IMR-90 (cell line): ENCODE measurements around the gene DUOX2. TPM values are rescaled to one million over a fixed set of nuclear protein-coding genes. Genes with fewer than 3 reads are reported as not detected.

Experiments used
- ATAC-seq: fragments of 200-7000 bp; cut with Tn5 transposase; 2 replicates; pipeline ENCODE4 v1.9.1; 2020; ENCODE audit warnings: low read depth, mild to moderate bottlenecking, moderate library complexity
- BruUV-seq: library from RNA; stranded (reverse); fragments of 400-500 nt; replicated peaks from 2 replicates; lab custom pipeline; 2021; lab: Mats Ljungman, UMichigan
- CTCF ChIA-PET: fragments of 300-600 bp; formaldehyde crosslinking; extraction: SDS; loops from one replicate; lab custom pipeline; 2021; ENCODE audit warnings: antibody characterized with exemption; lab: Yijun Ruan, JAX
- POLR2A ChIA-PET: fragments of 300-600 bp; sonication (Branson Sonifier 250); formaldehyde crosslinking; loops from one replicate; lab custom pipeline; 2022; ENCODE audit warnings: antibody characterized with exemption; ENCODE audit not compliant: unreplicated experiment; lab: Charles Lee
- DNase-seq: peaks from one replicate; pipeline ENCODE4 v3.0.0; 2013
- H2AFZ ChIP-seq: replicated peaks from 2 replicates; pipeline ENCODE3; 2013; ENCODE audit warnings: low read length, mild to moderate bottlenecking; ENCODE audit not compliant: poor library complexity
- H2AK5ac ChIP-seq: 2 replicates; pipeline ENCODE4 v1.6.1; 2013; ENCODE audit warnings: low read depth, low read length, inconsistent platforms
- H2AK9ac ChIP-seq: replicated peaks from 2 replicates; pipeline ENCODE3; 2013; ENCODE audit warnings: mild to moderate bottlenecking, low read depth, low read length, moderate library complexity; ENCODE audit not compliant: poor library complexity
- H2BK120ac ChIP-seq: 2 replicates; pipeline ENCODE4 v1.6.1; 2013; ENCODE audit warnings: low read depth, low read length, inconsistent platforms
- H2BK15ac ChIP-seq: 3 replicates; pipeline ENCODE4 v1.6.1; 2013; ENCODE audit warnings: low read depth, low read length, inconsistent platforms
- H2BK20ac ChIP-seq: 2 replicates; pipeline ENCODE4 v1.6.1; 2013; ENCODE audit warnings: low read depth, mild to moderate bottlenecking, inconsistent platforms, low read length, moderate library complexity
- H2BK5ac ChIP-seq: 2 replicates; pipeline ENCODE4 v1.6.1; 2013; ENCODE audit warnings: mild to moderate bottlenecking, low read depth, low read length, inconsistent platforms; ENCODE audit not compliant: poor library complexity, severe bottlenecking
- H3K14ac ChIP-seq: replicated peaks from 2 replicates; pipeline ENCODE4 v1.6.1; 2013; ENCODE audit warnings: low read depth, low read length, inconsistent platforms
- H3K18ac ChIP-seq: 2 replicates; pipeline ENCODE4 v1.6.1; 2013; ENCODE audit warnings: low read depth, low read length, control low read depth
- H3K23ac ChIP-seq: 2 replicates; pipeline ENCODE4 v1.6.1; 2013; ENCODE audit warnings: low read depth, low read length, inconsistent platforms
- H3K27ac ChIP-seq: 2 replicates; pipeline ENCODE4 v1.5.1; 2013; ENCODE audit warnings: mild to moderate bottlenecking, control low read depth, low read length; ENCODE audit not compliant: insufficient read depth
- H3K27me3 ChIP-seq: 2 replicates; pipeline ENCODE4 v1.6.1; 2013; ENCODE audit warnings: low read length; ENCODE audit not compliant: control insufficient read depth, insufficient read depth
- H3K36me3 ChIP-seq: 2 replicates; pipeline ENCODE4 v1.6.1; 2013; ENCODE audit warnings: low read length, mixed read lengths; ENCODE audit not compliant: control insufficient read depth, insufficient read depth
- H3K4ac ChIP-seq: 2 replicates; pipeline ENCODE4 v1.6.1; 2013; ENCODE audit warnings: low read depth, low read length, inconsistent platforms
- H3K4me1 ChIP-seq: 2 replicates; pipeline ENCODE4 v1.6.1; 2013; ENCODE audit warnings: low read length, mixed read lengths; ENCODE audit not compliant: control insufficient read depth, insufficient read depth
- H3K4me2 ChIP-seq: 2 replicates; pipeline ENCODE4 v1.6.1; 2013; ENCODE audit warnings: low read depth, mild to moderate bottlenecking, control low read depth, low read length, moderate library complexity
- H3K4me3 ChIP-seq: 2 replicates; pipeline ENCODE4 v1.5.1; 2013; ENCODE audit warnings: low read depth, mild to moderate bottlenecking, control low read depth, low read length, moderate library complexity; ENCODE audit not compliant: insufficient read depth
- H3K56ac ChIP-seq: 2 replicates; pipeline ENCODE4 v1.6.1; 2013; ENCODE audit warnings: low read length, inconsistent platforms; ENCODE audit not compliant: insufficient read depth; ENCODE audit errors: extremely low read depth
- H3K79me1 ChIP-seq, 2 experiments: 2 replicates each; pipeline ENCODE4 v1.6.1; 2013; ENCODE audit warnings: low read length in 2 of 2, inconsistent platforms in 1 of 2, low read depth in 1 of 2
- H3K9ac ChIP-seq: 2 replicates; pipeline ENCODE4 v1.6.1; 2013; ENCODE audit warnings: low read depth, low read length, control low read depth
- H3K9me1 ChIP-seq: 2 replicates; pipeline ENCODE4 v1.6.1; 2013; ENCODE audit warnings: low read length, inconsistent platforms; ENCODE audit not compliant: insufficient read depth
- H3K9me3 ChIP-seq: 2 replicates; pipeline ENCODE4 v1.6.1; 2013; ENCODE audit warnings: low read length; ENCODE audit not compliant: control insufficient read depth, insufficient read depth
- H4K20me1 ChIP-seq: 2 replicates; pipeline ENCODE4 v1.6.1; 2013; ENCODE audit warnings: low read length, inconsistent platforms; ENCODE audit not compliant: insufficient read depth
- H4K5ac ChIP-seq: 2 replicates; pipeline ENCODE4 v1.6.1; 2013; ENCODE audit warnings: mild to moderate bottlenecking, low read depth, low read length, control low read depth
- H4K8ac ChIP-seq, 2 experiments: 2 replicates each; pipeline ENCODE4 v1.6.1; 2013; ENCODE audit warnings: low read depth in 2 of 2, low read length in 2 of 2, control low read depth in 1 of 2, inconsistent platforms in 1 of 2
- H4K91ac ChIP-seq: 2 replicates; pipeline ENCODE4 v1.6.1; 2013; ENCODE audit warnings: low read depth, low read length, inconsistent platforms; ENCODE audit not compliant: insufficient read depth
- BHLHE40 ChIP-seq: fragments of 150-350 bp; IDR thresholded peaks from 2 replicates; pipeline ENCODE4 v1.6.1; 2016; ENCODE audit warnings: mild to moderate bottlenecking, low read depth, low read length
- CEBPB ChIP-seq: IDR thresholded peaks from 2 replicates; pipeline ENCODE4 v1.6.1; 2012; ENCODE audit warnings: low read depth, low read length, improper control_type of control experiment
- CHD1 ChIP-seq: IDR thresholded peaks from 2 replicates; pipeline ENCODE4 v1.6.1; 2012; ENCODE audit warnings: low read depth, low read length, improper control_type of control experiment
- ELK1 ChIP-seq: fragments of 150-350 bp; IDR thresholded peaks from 2 replicates; pipeline ENCODE4 v1.6.1; 2016; ENCODE audit warnings: low read depth, mild to moderate bottlenecking, low read length, moderate library complexity, borderline replicate concordance
- MAFK ChIP-seq: IDR thresholded peaks from 2 replicates; pipeline ENCODE4 v1.6.1; 2012; ENCODE audit warnings: low read depth, low read length, improper control_type of control experiment
- MAZ ChIP-seq: IDR thresholded peaks from 2 replicates; pipeline ENCODE4 v1.6.1; 2012; ENCODE audit warnings: low read depth, mild to moderate bottlenecking, low read length, improper control_type of control experiment, moderate library complexity, borderline replicate concordance
- MXI1 ChIP-seq: IDR thresholded peaks from 2 replicates; pipeline ENCODE4 v1.6.1; 2012; ENCODE audit warnings: low read depth, mild to moderate bottlenecking, low read length, moderate library complexity, borderline replicate concordance
- RAD21 ChIP-seq: IDR thresholded peaks from 2 replicates; pipeline ENCODE4 v1.6.1; 2012; ENCODE audit warnings: low read length, improper control_type of control experiment
- RCOR1 ChIP-seq: IDR thresholded peaks from 2 replicates; pipeline ENCODE4 v1.6.1; 2012; ENCODE audit warnings: mild to moderate bottlenecking, low read length, improper control_type of control experiment; ENCODE audit not compliant: insufficient replicate concordance
- RFX5 ChIP-seq: IDR thresholded peaks from 2 replicates; pipeline ENCODE4 v1.8.0; 2012; ENCODE audit warnings: low read depth, mild to moderate bottlenecking, low read length, moderate library complexity
- SMC3 ChIP-seq: fragments of 150-350 bp; IDR thresholded peaks from 2 replicates; pipeline ENCODE4 v1.6.1; 2016; ENCODE audit warnings: low read depth, mild to moderate bottlenecking, antibody characterized with exemption, low read length, moderate library complexity
- WGBS, 2 experiments: methylation state at CpG; one replicate each; pipeline versions ENCODE4 v1.1.5 to v1.1.7; 2013; ENCODE audit warnings: missing lambda C conversion rate in 2 of 2; ENCODE audit not compliant: insufficient read length in 1 of 2; ENCODE audit errors: extremely low coverage in 2 of 2; 5-methylcytosine and 5-hydroxymethylcytosine counted together
- dilution Hi-C: fragments of 300-500 bp; cut with HindIII; formaldehyde crosslinking; loops from one replicate; pipeline ENCODE4 v1.14.3; 2018; ENCODE audit warnings: low sequenced_read_pairs; ENCODE audit not compliant: unreplicated experiment
- in situ Hi-C: fragments of 300-500 bp; cut with MboI; formaldehyde crosslinking; loops from 3 replicates; pipeline ENCODE4 v1.14.3; 2019; ENCODE audit warnings: low sequenced_read_pairs, inconsistent platforms, mixed read lengths
- intact Hi-C: fragments of 100-400 bp; cut with micrococcal nuclease; formaldehyde crosslinking; loops from 2 replicates; pipeline ENCODE4 v1.10.0; 2022
- polyA plus RNA-seq, 3 experiments: library from polyadenylated mRNA; depleted of rRNA; stranded (reverse); fragments of >200 nt; gene quantifications; 2 replicates each; pipeline ENCODE4 v1.2.3, GENCODE V29; 2012; ENCODE audit warnings: low replicate concordance in 1 of 3
- total RNA-seq: library from RNA; depleted of rRNA; stranded (reverse); fragments of >200 nt; gene quantifications from 2 replicates; pipeline ENCODE4 v1.2.3, GENCODE V29; 2012
- TF ChIP-seq, protein P1 (sequence below): fragments of 150-350 bp; IDR thresholded peaks from 2 replicates; pipeline ENCODE4 v1.6.1; 2017; ENCODE audit warnings: mild to moderate bottlenecking, antibody characterized with exemption, low read length, low read depth

The DUOX2 gene
- total and polyA plus RNA-seq, 2 of the 4 experiments (the other 2 are of a cell fraction), result not detected

- 54% methylated on average over 6 of the region's 15 CpGs; no CpG with 5 or more reads in 1 of the 2 experiments for WGBS, 2 experiments
- dilution Hi-C loops, result no loop called here
- H3K27me3 ChIP-seq, result peaks cover 65% of the 10 kb centered on the region
Measured at GRCh38 chr15:45106002-45106790, 7.8 kb downstream of the DUOX2 start.

More at GRCh38 chr15:45106002-45106790, 7.8 kb downstream of the DUOX2 start:
- ATAC-seq (no peak), DNase-seq (no peak)
- Histone ChIP-seq H2BK120ac (no peak overlapping the region), H4K20me1 (no peaks in the 10 kb centered on the region), H3K23ac (no peak overlapping the region), H3K36me3 (no peaks in the 10 kb centered on the region), H3K79me1 (no peaks in the 10 kb centered on the region), H3K27ac (no peak overlapping the region), H2AK5ac (no peak overlapping the region), H3K4ac (no peak overlapping the region), H3K14ac (no peak overlapping the region), H3K18ac (no peak overlapping the region), H2BK5ac (no peak overlapping the region), H4K8ac (no peak overlapping the region), H3K9me3 (no peaks in the 10 kb centered on the region), H4K5ac (no peak overlapping the region), H2BK20ac (no peak overlapping the region), H2BK15ac (no peak overlapping the region), H3K4me3 (no peak overlapping the region), H4K91ac (no peak overlapping the region), H3K9ac (no peak overlapping the region), H2AK9ac (no peak overlapping the region), H3K9me1 (no peaks in the 10 kb centered on the region), H2AFZ (no peak overlapping the region), H3K4me2 (no peak overlapping the region), H3K56ac (no peak overlapping the region), H3K4me1 (no peaks in the 10 kb centered on the region)
- CTCF ChIA-PET, result interaction anchor here (2.2 kb wide), 1 partner anchor 12 kb away, joined by 11 read pairs; no protein-coding TSS in a partner anchor
- TF ChIP-seq RFX5 (no peak), CEBPB (no peak), RCOR1 (no peak), MXI1 (no peak), ELK1 (no peak), RAD21 (no peak), BHLHE40 (no peak), SMC3 (no peak), MAZ (no peak), MAFK (no peak), CHD1 (no peak)
- TF ChIP-seq, protein P1, sequence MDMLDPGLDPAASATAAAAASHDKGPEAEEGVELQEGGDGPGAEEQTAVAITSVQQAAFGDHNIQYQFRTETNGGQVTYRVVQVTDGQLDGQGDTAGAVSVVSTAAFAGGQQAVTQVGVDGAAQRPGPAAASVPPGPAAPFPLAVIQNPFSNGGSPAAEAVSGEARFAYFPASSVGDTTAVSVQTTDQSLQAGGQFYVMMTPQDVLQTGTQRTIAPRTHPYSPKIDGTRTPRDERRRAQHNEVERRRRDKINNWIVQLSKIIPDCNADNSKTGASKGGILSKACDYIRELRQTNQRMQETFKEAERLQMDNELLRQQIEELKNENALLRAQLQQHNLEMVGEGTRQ, result no peak
- BruUV-seq, result no TSS peak
- POLR2A ChIA-PET, result no interaction called here
- in situ Hi-C loops (no loop called here), intact Hi-C loops (no loop called here)
